Measurements from ENCODE around the gene PLA2G2F.

DNA sequence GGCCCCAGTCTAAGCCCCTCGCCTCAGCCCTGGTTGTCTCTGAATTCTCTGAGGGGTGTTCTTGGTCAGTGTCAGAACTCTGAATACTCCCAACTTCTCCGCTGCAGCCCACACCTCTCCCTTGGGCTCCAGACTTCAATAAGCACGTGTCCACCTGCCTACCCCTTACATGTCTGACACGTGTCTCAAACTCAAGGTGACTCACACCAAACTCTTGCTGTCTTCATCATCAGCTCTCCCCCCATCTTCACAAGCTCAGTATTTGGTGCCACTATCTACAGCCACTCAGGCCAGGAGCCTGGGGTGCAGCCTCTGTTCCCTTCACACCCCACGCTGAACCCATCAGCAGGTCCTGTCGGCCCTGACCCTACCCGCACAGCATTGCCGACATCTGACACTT lies 28.0 kb downstream of the PLA2G2F start:
- TF ChIP-seq EZH2 (IDR thresholded peaks at IDR 0.05; ENCODE audit: borderline replicate concordance, low read depth, low read length, poor library complexity, severe bottlenecking) = no peak
- TF ChIP-seq, protein P1, sequence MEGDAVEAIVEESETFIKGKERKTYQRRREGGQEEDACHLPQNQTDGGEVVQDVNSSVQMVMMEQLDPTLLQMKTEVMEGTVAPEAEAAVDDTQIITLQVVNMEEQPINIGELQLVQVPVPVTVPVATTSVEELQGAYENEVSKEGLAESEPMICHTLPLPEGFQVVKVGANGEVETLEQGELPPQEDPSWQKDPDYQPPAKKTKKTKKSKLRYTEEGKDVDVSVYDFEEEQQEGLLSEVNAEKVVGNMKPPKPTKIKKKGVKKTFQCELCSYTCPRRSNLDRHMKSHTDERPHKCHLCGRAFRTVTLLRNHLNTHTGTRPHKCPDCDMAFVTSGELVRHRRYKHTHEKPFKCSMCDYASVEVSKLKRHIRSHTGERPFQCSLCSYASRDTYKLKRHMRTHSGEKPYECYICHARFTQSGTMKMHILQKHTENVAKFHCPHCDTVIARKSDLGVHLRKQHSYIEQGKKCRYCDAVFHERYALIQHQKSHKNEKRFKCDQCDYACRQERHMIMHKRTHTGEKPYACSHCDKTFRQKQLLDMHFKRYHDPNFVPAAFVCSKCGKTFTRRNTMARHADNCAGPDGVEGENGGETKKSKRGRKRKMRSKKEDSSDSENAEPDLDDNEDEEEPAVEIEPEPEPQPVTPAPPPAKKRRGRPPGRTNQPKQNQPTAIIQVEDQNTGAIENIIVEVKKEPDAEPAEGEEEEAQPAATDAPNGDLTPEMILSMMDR (conservative IDR thresholded peaks at IDR 0.05; ENCODE audit: low read depth, low read length) = no peak
